Mesothelial cell of epicardium (in vitro differentiated cells): Measurements from ENCODE around the gene CAPN7. TPM values are rescaled to one million over a fixed set of nuclear protein-coding genes. Genes with fewer than 3 reads are reported as not detected.

Experiments used
- DNase-seq, 2 experiments: peaks; one replicate each; pipeline ENCODE4 v3.0.0; 2021; ENCODE audit warnings: low spot score in 2 of 2; ENCODE audit not compliant: unreplicated experiment in 2 of 2
- H3K27ac Mint-ChIP-seq: 2 replicates; pipeline ENCODE4 v1.8.0; 2021; ENCODE audit warnings: mixed read lengths
- H3K27me3 Mint-ChIP-seq: 2 replicates; pipeline ENCODE4 v1.8.0; 2021; ENCODE audit warnings: low read depth, mixed read lengths
- H3K36me3 Mint-ChIP-seq: 2 replicates; pipeline ENCODE4 v1.8.0; 2021; ENCODE audit warnings: mixed read lengths
- H3K4me1 Mint-ChIP-seq: 2 replicates; pipeline ENCODE4 v1.8.0; 2021; ENCODE audit warnings: mixed read lengths
- H3K4me3 Mint-ChIP-seq: 2 replicates; pipeline ENCODE4 v1.8.0; 2021; ENCODE audit warnings: mild to moderate bottlenecking, moderate library complexity, mixed read lengths
- H3K9me3 Mint-ChIP-seq: 2 replicates; pipeline ENCODE4 v1.8.0; 2021; ENCODE audit warnings: mixed read lengths
- total RNA-seq: library from RNA; stranded (reverse); gene quantifications from 3 replicates; pipeline ENCODE4 v1.2.1, GENCODE V29; 2021
- TF ChIP-seq, protein P1 (sequence below): fragments of 200-600 bp; sonication (generic); IDR thresholded peaks from one replicate; pipeline ENCODE4 v1.5.0; 2021; ENCODE audit warnings: antibody characterized with exemption; ENCODE audit not compliant: unreplicated experiment

CAPN7 gene
- total RNA-seq, 1 donor from 2014 or later = 42.4 TPM

DNA sequence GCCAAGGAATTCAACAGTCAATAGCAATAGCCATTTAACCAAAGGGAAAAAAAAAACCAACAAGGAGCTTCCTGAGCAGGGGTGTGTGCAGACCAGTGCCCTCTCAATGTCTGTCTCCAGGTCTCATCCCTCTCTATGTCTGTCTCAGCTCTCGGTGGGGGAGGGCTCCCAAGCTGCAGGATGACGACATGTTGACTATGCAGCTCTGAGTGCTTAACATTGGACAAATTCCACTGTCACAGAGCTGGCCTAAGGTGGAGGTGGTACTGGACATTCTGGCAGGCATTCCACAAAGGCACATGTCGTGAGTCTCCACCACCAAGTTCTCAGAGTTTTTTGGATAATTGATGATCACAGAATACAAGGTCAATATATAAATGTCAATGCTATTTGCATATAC, 2.0 kb upstream of the CAPN7 start:
- H3K4me1 Mint-ChIP-seq = peaks cover 20% of the 10 kb centered on the region
- H3K9me3 Mint-ChIP-seq = no peaks in the 10 kb centered on the region
- TF ChIP-seq, protein P1, sequence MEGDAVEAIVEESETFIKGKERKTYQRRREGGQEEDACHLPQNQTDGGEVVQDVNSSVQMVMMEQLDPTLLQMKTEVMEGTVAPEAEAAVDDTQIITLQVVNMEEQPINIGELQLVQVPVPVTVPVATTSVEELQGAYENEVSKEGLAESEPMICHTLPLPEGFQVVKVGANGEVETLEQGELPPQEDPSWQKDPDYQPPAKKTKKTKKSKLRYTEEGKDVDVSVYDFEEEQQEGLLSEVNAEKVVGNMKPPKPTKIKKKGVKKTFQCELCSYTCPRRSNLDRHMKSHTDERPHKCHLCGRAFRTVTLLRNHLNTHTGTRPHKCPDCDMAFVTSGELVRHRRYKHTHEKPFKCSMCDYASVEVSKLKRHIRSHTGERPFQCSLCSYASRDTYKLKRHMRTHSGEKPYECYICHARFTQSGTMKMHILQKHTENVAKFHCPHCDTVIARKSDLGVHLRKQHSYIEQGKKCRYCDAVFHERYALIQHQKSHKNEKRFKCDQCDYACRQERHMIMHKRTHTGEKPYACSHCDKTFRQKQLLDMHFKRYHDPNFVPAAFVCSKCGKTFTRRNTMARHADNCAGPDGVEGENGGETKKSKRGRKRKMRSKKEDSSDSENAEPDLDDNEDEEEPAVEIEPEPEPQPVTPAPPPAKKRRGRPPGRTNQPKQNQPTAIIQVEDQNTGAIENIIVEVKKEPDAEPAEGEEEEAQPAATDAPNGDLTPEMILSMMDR = no peak
- H3K27me3 Mint-ChIP-seq = peaks cover 9% of the 10 kb centered on the region
- DNase-seq = no peak
- H3K36me3 Mint-ChIP-seq = no peaks in the 10 kb centered on the region
- H3K27ac Mint-ChIP-seq = no peak overlapping the region
- no peak overlapping the region for H3K4me3 Mint-ChIP-seq

DNA sequence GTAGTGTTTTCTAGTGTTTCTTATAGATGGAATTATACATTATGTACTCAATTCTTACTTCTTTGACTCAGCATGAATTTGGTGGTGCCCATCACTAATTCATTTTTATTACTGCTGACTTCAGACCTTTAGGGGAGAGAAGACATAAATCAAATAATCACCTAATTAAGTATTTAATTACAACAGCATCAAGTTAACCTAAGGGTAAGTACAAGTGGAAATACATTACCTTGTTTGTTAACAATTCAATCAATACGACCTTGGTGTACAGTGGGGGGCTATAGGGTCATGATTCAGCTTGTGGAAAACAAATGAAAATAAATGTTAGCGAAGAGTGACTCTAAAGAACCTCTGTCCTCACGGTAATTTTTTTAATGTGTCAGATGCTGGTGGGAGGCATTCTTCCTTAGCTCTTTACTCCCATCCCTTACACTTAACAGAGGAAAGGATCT, 538 bp upstream of the CAPN7 start:
- Mint-ChIP-seq H3K27ac (peak overlapping the region; percentile 81), H3K36me3 (no peaks in the 10 kb centered on the region), H3K4me3 (peak overlapping the region; percentile 80), H3K9me3 (no peaks in the 10 kb centered on the region), H3K4me1 (peaks cover 20% of the 10 kb centered on the region), H3K27me3 (no peaks in the 10 kb centered on the region)
- TF ChIP-seq, protein P1 = no peak
- no peak for DNase-seq

GRCh38 chr3:15206662-15207576, 873 bp downstream of the CAPN7 start:
- no peak for DNase-seq
- Mint-ChIP-seq H3K4me3 (peak overlapping the region; percentile 88), H3K9me3 (no peaks in the 10 kb centered on the region), H3K27ac (peak overlapping the region; percentile 93), H3K4me1 (peaks cover 20% of the 10 kb centered on the region), H3K36me3 (peaks cover 2% of the 10 kb centered on the region), H3K27me3 (no peaks in the 10 kb centered on the region)
- TF ChIP-seq, protein P1 = no peak

DNA sequence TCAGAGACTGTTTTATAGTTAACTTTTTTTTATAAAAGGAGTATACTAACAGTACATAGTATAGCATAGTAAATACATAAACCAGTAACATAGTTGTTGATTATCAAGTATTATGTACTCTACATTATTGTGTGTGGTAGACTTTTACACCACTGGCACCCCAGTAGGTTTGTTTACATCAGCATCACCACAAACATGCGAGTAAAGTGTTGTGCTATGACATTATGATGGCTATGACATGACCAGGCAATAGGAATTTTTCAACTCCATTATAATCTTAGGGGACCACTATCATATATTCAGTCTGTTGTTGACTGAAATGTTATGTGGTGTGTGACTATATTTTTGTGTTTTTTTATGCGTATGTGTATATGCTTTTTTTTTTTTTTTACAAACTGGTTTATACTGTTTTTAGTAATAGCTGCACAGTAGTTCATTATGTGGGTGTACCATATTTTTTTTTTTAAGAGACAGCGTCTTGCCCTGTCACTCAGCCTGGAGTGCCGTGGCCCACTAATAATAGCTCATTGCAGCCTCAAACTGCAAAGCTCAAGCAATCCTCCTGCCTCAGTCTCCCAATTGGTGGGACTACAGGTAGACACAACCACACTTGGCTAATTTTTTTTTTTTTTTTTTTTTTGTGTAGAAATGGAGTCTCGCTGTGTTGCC, 1.9 kb downstream of the CAPN7 start:
- no peak for DNase-seq
- no peaks in the 10 kb centered on the region for H3K9me3 Mint-ChIP-seq
- peak overlapping the region; percentile 88 for H3K4me3 Mint-ChIP-seq
- peak overlapping the region; percentile 82 for H3K27ac Mint-ChIP-seq
- no peaks in the 10 kb centered on the region for H3K27me3 Mint-ChIP-seq
- H3K4me1 Mint-ChIP-seq = peaks cover 20% of the 10 kb centered on the region
- TF ChIP-seq, protein P1 = no peak
- H3K36me3 Mint-ChIP-seq = peaks cover 6% of the 10 kb centered on the region

DNA sequence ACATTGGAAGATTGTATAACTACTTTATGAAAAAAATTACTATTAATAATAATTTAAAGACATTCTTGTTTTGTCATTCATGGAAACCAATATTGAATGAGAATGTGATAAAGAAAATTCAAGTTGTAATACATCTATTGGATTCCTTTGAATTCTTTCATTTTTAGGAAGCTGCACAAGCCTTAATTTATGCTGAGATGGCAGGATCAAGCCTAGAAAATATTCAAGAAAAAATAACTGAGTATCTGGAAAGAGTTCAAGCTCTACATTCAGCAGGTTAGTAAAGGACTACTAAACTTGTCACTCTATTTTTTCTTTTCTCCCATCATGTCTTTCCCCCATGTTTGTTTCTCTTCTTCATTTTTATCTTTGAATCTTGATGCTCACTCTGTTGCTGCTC, 5.9 kb downstream of the CAPN7 start:
- peaks cover 27% of the 10 kb centered on the region for H3K36me3 Mint-ChIP-seq

More for the DNA sequence above, 5.9 kb downstream of the CAPN7 start:
- Mint-ChIP-seq H3K4me1 (peaks cover 13% of the 10 kb centered on the region), H3K9me3 (no peaks in the 10 kb centered on the region), H3K27me3 (no peaks in the 10 kb centered on the region), H3K4me3 (no peak overlapping the region), H3K27ac (no peak overlapping the region)
- TF ChIP-seq, protein P1 = no peak
- no peak for DNase-seq
